Measurements from ENCODE around the gene IL32.

The IL32 gene

DNA sequence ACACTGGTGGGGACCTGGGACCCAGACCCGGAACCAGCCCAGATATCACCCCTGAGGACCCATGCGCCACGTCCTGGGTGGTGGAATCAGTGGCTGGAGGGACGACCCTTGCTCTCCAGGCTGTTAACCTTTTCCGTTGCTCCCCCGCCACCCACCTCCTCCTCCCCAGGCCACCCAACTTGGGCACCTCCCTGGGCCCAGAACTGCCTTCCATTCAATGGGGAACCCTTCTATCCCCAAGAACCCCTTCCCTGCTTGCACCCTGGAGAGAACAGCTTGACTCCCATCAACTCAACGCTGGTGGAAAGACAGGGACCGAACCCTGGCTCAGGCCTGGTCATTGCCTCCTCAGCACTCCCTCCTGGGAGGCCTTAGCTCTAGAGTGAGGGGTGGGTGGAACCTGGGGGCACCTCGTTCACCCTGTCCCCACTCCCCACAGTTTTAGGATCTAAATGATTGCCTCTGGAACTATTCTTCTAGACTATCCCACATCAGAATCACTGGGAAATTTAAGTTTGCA is 5.7 kb upstream of the IL32 start:
- H3K4me3 ChIP-seq (ENCODE audit: low read depth, low read length) = peak overlapping the region; percentile 90

GRCh38 chr16:3060339-3061127 is 4.9 kb upstream of the IL32 start:
- DNase-seq (ENCODE audit: low read depth) = no peak
- no peak overlapping the region for H3K4me3 ChIP-seq (ENCODE audit: low read depth, low read length)
- TF ChIP-seq, protein P1, sequence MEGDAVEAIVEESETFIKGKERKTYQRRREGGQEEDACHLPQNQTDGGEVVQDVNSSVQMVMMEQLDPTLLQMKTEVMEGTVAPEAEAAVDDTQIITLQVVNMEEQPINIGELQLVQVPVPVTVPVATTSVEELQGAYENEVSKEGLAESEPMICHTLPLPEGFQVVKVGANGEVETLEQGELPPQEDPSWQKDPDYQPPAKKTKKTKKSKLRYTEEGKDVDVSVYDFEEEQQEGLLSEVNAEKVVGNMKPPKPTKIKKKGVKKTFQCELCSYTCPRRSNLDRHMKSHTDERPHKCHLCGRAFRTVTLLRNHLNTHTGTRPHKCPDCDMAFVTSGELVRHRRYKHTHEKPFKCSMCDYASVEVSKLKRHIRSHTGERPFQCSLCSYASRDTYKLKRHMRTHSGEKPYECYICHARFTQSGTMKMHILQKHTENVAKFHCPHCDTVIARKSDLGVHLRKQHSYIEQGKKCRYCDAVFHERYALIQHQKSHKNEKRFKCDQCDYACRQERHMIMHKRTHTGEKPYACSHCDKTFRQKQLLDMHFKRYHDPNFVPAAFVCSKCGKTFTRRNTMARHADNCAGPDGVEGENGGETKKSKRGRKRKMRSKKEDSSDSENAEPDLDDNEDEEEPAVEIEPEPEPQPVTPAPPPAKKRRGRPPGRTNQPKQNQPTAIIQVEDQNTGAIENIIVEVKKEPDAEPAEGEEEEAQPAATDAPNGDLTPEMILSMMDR (IDR thresholded peaks at IDR 0.05; ENCODE audit: control insufficient read depth, extremely low read depth, insufficient read depth) = no peak

More for the DNA sequence above, 5.7 kb upstream of the IL32 start:
- TF ChIP-seq, protein P1 (IDR thresholded peaks at IDR 0.05; ENCODE audit: control insufficient read depth, extremely low read depth, insufficient read depth) = no peak
- DNase-seq (ENCODE audit: low read depth) = no peak

DNA sequence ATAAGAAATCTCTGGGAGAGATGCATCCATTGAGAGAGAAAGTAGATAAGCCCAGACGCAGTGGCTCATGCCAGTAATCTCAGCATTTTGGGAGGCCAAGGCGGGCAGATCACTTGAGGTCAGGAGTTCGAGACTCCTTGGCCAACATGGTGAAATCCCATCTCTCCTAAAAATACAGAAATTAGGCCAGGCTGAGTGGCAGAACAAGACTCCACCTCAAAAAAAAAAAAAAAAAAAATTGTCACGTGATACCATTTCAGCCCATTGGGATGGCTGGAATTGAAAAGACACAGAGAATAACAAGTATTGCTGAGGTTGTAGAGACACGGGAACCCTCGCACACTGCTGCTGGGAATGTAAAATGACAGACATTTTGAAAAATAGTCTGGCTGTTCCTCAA is 2.9 kb upstream of the IL32 start:
- DNase-seq (ENCODE audit: low read depth) = no peak
- H3K4me3 ChIP-seq (ENCODE audit: low read depth, low read length) = no peak overlapping the region
- TF ChIP-seq, protein P1 (IDR thresholded peaks at IDR 0.05; ENCODE audit: control insufficient read depth, extremely low read depth, insufficient read depth) = no peak

DNA sequence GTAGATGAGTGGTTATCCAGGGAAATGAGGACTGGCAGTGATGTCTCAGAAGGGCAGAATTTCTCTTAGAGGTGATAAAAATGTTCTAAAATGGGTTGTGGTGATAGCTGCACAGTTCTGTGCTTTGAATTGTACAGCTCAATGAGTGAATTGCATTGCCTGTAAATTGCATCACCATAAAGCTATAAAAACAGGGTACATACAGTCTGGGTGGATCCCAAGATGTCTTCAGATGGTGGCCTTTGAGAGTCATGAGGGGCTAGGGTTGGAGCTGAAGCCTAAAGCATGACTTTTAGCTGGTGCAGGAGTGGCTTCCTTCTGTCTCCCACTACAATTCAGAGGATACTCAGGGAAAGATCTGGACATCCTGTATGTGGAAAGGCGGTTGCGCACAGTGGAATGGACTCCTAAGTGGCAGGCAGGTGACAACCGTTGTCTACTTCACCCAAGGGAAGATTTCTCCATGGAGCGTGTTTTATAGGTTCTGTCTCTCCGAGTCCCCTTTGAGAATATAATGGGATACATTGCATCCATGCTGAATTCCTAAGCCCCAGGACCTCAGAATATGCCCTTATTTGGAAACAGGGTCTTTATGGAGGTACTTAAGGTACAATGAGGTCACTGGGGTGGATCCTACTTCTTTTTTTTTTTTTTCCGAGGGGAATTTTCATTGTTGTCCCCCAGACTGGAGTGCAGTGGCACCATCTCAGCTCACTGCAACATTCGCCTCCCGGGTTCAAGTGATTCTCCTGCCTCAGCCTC is 1.6 kb upstream of the IL32 start:
- TF ChIP-seq, protein P1 (IDR thresholded peaks at IDR 0.05; ENCODE audit: control insufficient read depth, extremely low read depth, insufficient read depth) = no peak
- H3K4me3 ChIP-seq (ENCODE audit: low read depth, low read length) = no peak overlapping the region
- DNase-seq (ENCODE audit: low read depth) = no peak

DNA sequence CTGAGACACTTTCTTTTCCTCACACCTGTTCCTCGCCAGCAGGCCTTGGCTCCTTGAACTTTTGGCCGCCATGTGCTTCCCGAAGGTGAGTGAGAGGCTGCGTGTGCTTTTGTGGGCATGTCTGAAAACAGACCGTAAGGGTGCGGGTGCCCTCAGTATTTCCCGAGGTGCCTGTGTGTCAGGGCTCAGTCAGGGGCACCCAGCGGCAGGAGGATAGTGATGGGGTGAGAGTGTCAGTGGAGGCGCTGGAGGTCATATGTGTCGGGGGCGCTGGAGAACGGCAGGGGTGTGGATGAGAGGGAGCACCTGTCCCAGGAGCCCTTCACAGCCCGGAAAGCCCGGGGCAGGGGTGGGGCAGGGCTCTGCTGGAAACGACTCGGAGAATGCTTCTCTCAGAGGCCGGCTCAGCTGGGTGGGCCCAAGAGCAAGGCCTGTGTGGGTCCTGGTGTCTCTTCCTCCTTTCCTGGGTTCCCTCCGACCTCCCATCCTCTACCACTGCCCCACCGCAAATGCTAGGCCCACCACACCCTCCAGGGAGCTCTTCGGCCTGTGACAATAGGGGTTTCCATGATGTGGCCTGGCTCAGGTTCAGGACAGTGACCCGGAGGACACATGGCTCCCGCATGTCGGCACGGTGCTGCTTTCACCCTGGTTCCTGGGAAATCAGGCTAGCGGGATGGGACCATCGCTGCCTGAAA is 451 bp downstream of the IL32 start:
- 0 out of 2 replicates have a peak overlapping the region, but pooled peaks have one; percentile 9 for H3K4me3 ChIP-seq (ENCODE audit: low read depth, low read length)
- TF ChIP-seq, protein P1 (IDR thresholded peaks at IDR 0.05; ENCODE audit: control insufficient read depth, extremely low read depth, insufficient read depth) = no peak
- no peak for DNase-seq (ENCODE audit: low read depth)

- no peak overlapping the region for H3K4me3 ChIP-seq (ENCODE audit: low read depth, low read length)
- TF ChIP-seq, protein P1 (IDR thresholded peaks at IDR 0.05; ENCODE audit: control insufficient read depth, extremely low read depth, insufficient read depth) = no peak
- no peak for DNase-seq (ENCODE audit: low read depth)
Observed at GRCh38 chr16:3066440-3066748, 954 bp downstream of the IL32 start.
